ACC112 (cell line): Measurements from ENCODE around the gene PYDC1.
"Not testable (repeated sequence)": the region's sequence is repeated elsewhere in the genome, so short reads cannot be mapped to it uniquely, and the experiment has no call there.

ENCODE experiments used
- H2AFZ ChIP-seq: fragments of 200-600 bp; sonication (generic); one replicate; pipeline ENCODE4 v1.6.0; 2017; ENCODE audit warnings: antibody characterized with exemption, low read length; ENCODE audit not compliant: unreplicated experiment
- H3K27ac ChIP-seq: fragments of 200-600 bp; sonication (generic); 2 replicates; pipeline ENCODE4 v1.5.1; 2014; ENCODE audit warnings: low read depth, mild to moderate bottlenecking, antibody characterized with exemption, low read length, moderate library complexity
- H3K27me3 ChIP-seq: fragments of 200-600 bp; sonication (generic); 2 replicates; pipeline ENCODE4 v1.6.1; 2014; ENCODE audit warnings: mild to moderate bottlenecking, antibody characterized with exemption, low read length, moderate library complexity, mixed read lengths; ENCODE audit not compliant: insufficient read depth
- H3K36me3 ChIP-seq: fragments of 200-600 bp; sonication (generic); 2 replicates; pipeline ENCODE4 v1.6.1; 2016; ENCODE audit warnings: mild to moderate bottlenecking, antibody characterized with exemption, low read length, moderate library complexity, mixed read lengths; ENCODE audit not compliant: insufficient read depth
- H3K4me1 ChIP-seq: fragments of 200-600 bp; sonication (generic); one replicate; pipeline ENCODE4 v1.6.1; 2016; ENCODE audit warnings: low read length, mixed read lengths; ENCODE audit not compliant: insufficient read depth, unreplicated experiment, control insufficient read depth
- H3K4me3 ChIP-seq: fragments of 200-600 bp; sonication (generic); 2 replicates; pipeline ENCODE4 v1.5.1; 2014; ENCODE audit warnings: mild to moderate bottlenecking, low read depth, low read length
- H3K79me2 ChIP-seq: fragments of 200-600 bp; sonication (generic); one replicate; pipeline ENCODE4 v1.6.0; 2016; ENCODE audit warnings: low read length; ENCODE audit not compliant: control insufficient read depth, unreplicated experiment, insufficient read depth

Gene PYDC1

DNA sequence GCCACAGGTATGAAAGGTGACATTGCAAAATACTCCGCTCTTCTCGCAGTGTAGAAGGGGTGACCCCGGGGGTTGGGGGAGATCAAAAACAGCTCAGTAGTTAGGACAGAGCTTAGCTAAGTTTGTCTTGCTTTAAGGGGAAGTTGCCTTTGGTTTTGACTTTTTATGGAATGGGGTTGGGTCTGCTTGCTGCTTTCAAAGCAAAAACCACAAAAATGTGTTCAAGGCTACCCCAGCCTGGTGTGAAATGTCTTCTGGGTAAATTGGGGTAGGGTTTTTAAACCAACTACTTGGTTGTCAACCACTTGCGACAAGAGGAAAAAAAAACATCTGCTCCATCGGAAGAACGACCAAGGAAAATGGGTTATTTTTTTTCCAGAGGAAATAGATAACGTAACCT, 30.8 kb downstream of the PYDC1 start:
- peaks cover 90% of the 10 kb centered on the region for H3K79me2 ChIP-seq
- H3K4me3 ChIP-seq: no peak overlapping the region
- no peak overlapping the region for H3K27ac ChIP-seq

DNA sequence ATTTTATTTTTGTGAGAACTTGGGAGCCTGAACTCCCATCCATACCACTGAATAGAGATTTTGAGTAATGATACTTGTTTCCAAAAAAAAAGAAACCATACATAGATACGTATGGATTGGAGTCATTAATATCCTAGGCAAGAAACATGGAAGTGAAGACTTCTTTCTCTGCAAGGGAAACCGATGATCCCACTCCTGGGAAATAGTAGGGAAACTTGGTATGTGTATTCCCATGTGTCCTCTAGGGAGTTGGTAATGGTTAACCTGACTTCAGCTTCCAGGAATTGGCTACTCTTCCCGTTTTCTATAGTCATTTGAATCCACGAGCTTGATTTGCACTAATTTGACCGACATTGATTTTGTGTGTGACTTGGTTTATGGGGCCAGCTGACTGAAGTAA, 31.6 kb downstream of the PYDC1 start:
- Histone ChIP-seq H3K27ac (no peak overlapping the region; the same call in 1 of the 2 replicates), H3K36me3 (peaks cover 82% of the 10 kb centered on the region), H3K27me3 (no peaks in the 10 kb centered on the region), H3K79me2 (peaks cover 98% of the 10 kb centered on the region), H3K4me1 (peaks cover 29% of the 10 kb centered on the region), H3K4me3 (no peak overlapping the region), H2AFZ (no peak overlapping the region)

More for the DNA sequence above, 30.8 kb downstream of the PYDC1 start:
- H3K4me1 ChIP-seq: peaks cover 29% of the 10 kb centered on the region
- H3K36me3 ChIP-seq: peaks cover 90% of the 10 kb centered on the region
- no peaks in the 10 kb centered on the region for H3K27me3 ChIP-seq
- no peak overlapping the region for H2AFZ ChIP-seq

DNA sequence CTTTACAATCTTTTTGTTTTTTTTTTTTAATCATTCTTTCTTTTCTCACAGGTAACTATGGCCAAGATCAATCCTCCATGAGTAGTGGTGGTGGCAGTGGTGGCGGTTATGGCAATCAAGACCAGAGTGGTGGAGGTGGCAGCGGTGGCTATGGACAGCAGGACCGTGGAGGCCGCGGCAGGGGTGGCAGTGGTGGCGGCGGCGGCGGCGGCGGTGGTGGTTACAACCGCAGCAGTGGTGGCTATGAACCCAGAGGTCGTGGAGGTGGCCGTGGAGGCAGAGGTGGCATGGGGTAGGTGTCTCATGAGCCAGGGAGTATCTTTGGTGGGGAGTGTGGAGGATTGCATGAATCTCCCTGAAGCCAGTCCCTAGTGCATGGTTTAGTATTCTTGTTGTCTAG, 32.0 kb downstream of the PYDC1 start:
- H3K27me3 ChIP-seq: no peaks in the 10 kb centered on the region
- H2AFZ ChIP-seq: no peak overlapping the region
- peaks cover 29% of the 10 kb centered on the region for H3K4me1 ChIP-seq
- no peak overlapping the region for H3K4me3 ChIP-seq
- peaks cover 98% of the 10 kb centered on the region for H3K79me2 ChIP-seq
- peaks cover 77% of the 10 kb centered on the region for H3K36me3 ChIP-seq
- no peak overlapping the region for H3K27ac ChIP-seq

DNA sequence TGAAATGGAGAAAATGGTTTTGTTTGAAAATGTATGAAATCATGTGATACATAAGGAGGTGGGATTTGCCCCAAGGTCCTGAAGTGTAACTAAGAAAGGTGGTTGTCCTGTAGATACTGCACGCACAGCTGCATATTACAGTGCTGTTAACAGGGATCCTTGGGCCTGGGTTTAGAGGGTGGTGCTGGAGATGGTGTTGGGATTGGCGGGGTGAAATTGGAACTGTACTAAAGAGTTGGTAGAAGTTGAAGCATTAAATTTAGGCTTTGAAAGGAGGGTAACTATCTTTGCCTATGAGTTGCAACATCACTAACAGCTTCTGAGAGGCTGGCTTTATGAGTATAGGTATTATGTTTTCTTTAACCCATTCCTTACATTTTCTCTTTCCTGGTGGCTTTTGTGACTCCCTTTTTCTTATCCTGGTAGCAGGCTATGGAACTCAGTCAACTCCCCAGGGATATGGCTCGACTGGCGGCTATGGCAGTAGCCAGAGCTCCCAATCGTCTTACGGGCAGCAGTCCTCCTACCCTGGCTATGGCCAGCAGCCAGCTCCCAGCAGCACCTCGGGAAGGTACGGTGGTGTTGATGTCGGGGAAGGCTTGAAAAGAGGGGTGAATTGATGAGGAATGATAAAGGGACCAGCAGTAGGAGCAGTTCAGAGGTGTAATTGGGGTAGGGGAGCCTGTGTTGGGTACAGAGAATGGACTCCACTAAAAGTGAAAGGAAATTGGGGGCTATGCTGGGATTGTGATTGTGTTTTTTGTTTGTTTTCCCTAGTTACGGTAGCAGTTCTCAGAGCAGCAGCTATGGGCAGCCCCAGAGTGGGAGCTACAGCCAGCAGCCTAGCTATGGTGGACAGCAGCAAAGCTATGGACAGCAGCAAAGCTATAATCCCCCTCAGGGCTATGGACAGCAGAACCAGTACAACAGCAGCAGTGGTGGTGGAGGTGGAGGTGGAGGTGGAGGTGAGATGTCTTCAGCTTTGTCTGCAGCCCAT, 33.2 kb downstream of the PYDC1 start:
- peaks cover 33% of the 10 kb centered on the region for H3K4me1 ChIP-seq
- peak overlapping the region; percentile 89 for H3K4me3 ChIP-seq
- H3K36me3 ChIP-seq: peaks cover 66% of the 10 kb centered on the region
- peaks cover 92% of the 10 kb centered on the region for H3K79me2 ChIP-seq
- H2AFZ ChIP-seq: no peak overlapping the region
- no peaks in the 10 kb centered on the region for H3K27me3 ChIP-seq
- H3K27ac ChIP-seq: peak overlapping the region; percentile 37; the same call in 1 of the 2 replicates

DNA sequence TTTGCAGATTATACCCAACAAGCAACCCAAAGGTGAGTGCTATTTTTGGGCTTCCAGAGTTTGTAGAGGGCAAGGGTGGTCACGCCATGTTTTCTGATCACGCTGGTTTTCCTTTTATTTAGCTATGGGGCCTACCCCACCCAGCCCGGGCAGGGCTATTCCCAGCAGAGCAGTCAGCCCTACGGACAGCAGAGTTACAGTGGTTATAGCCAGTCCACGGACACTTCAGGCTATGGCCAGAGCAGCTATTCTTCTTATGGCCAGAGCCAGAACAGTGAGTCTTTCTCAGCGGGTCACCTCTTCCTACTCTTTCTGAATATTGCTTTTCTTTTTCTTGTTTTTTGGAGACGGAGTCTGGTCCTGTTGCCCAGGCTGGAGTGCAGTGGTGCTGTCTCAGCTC, 34.5 kb downstream of the PYDC1 start:
- Histone ChIP-seq H3K79me2 (peaks cover 78% of the 10 kb centered on the region), H3K27ac (no peak overlapping the region), H3K4me3 (peak overlapping the region; percentile 89), H3K27me3 (no peaks in the 10 kb centered on the region), H2AFZ (no peak overlapping the region), H3K4me1 (peaks cover 34% of the 10 kb centered on the region), H3K36me3 (peaks cover 52% of the 10 kb centered on the region)

DNA sequence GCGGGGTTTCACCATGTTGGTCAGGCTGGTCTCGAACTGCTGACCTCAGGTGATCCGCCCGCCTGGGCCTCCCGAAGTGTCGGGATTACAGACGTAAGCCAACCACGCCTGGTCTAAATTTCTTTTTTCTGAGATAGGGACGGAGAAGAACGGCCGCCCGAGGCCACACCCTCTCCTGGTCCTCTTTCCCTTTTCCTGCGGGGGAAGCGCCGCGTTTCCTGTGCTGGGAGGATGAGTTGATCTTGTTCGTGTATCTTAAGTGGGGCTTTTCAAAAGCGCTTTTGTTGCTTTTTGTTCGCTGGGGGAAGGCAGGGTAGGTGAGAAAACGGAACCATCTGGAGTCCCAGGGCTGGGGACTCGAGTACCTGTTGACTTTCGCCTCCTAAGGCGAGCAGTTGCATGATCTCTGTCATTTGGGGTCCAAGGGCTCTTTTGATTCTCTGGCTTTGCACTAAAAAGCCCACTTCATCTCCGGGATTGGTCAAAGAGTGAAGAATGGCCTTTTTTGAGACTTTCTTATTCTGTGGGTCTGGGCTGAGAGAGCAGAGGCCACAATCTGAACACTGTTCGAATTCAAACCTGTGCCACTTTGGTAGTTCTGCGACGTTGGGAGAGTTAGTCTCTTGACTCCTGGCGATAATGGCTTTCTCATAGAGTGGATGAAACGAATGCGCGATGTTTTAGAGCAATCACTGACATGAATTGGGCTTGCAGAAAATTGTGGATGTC, 35.7 kb downstream of the PYDC1 start:
- Histone ChIP-seq H3K27me3 (no peaks in the 10 kb centered on the region), H2AFZ (no peak overlapping the region), H3K4me3 (peak overlapping the region; percentile 89), H3K79me2 (peaks cover 67% of the 10 kb centered on the region), H3K27ac (peak overlapping the region; percentile 86), H3K4me1 (peaks cover 34% of the 10 kb centered on the region), H3K36me3 (peaks cover 41% of the 10 kb centered on the region)

DNA sequence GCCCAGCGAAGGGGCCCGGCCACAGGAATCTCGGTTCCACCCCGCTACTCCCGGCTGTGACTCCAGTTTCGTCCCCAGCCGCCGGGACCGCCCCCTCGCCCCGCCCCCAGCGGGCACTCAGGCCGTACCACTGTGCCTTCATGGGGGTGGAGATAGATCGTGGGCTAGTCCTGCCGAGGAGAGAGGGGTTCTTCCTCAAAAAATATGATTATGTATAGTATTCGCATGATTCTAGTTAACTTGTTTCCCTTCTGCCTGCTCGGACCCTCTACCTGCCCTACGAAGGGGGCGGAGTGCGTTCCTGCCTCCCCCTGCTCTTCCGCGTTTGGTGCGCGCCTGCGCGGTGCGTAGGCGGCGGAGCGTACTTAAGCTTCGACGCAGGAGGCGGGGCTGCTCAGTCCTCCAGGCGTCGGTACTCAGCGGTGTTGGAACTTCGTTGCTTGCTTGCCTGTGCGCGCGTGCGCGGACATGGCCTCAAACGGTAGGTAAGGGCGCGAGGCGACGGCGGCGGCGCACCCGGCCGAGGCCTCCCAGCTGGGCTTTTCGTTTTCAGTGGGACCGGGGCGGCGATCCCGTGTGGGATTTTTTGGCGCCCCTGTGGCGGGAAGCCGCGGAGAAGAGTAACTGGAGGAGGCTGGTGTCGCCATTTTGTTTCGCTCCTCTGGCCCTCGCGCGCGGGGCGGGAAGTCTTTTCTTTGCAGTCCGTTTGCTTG, 37.0 kb downstream of the PYDC1 start, which contains the start of gene FUS:
TSS of gene FUS (plus strand) at position 393 of the 713 bp plus-strand sequence. CDS start at position 469, 76 bp downstream.
- Histone ChIP-seq H3K79me2 (peaks cover 54% of the 10 kb centered on the region), H3K27me3 (no peaks in the 10 kb centered on the region), H2AFZ (peak within 1 kb of the TSS; percentile 88), H3K4me1 (peaks cover 25% of the 10 kb centered on the region), H3K4me3 (peak within 1 kb of the TSS; percentile 89), H3K36me3 (peaks cover 27% of the 10 kb centered on the region), H3K27ac (peak within 1 kb of the TSS; percentile 86)

DNA sequence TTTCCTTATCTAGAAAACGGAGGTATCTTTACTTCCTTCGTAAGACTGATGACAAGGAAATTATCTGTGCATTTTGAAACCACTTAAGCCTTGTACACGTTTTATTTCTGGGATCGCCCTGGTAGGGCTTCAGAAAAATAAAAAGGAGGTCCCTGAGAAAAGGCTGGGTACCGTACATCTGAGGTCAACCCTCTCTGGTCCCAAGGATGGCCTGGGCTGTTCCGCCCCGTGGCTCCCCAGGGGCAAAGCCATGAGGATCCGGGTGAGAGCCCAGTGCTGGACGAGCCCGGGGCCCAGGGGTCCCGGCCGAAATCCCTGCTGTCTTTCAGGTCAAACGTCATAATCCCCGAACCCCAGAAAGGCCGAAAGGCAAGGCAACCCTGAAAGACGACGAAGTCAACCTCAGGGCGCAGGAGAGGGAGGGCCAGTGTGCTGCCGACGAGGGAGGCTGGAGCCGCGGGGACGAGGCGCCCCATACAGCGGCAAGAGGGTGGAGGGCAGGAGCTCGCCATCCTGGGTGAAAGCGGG, 37.7 kb downstream of the PYDC1 start:
- Histone ChIP-seq H3K79me2 (peaks cover 49% of the 10 kb centered on the region), H3K27ac (peak overlapping the region; percentile 86), H3K4me1 (peaks cover 24% of the 10 kb centered on the region), H3K36me3 (peaks cover 24% of the 10 kb centered on the region), H3K27me3 (no peaks in the 10 kb centered on the region), H2AFZ (peak overlapping the region; percentile 88), H3K4me3 (peak overlapping the region; percentile 89)

DNA sequence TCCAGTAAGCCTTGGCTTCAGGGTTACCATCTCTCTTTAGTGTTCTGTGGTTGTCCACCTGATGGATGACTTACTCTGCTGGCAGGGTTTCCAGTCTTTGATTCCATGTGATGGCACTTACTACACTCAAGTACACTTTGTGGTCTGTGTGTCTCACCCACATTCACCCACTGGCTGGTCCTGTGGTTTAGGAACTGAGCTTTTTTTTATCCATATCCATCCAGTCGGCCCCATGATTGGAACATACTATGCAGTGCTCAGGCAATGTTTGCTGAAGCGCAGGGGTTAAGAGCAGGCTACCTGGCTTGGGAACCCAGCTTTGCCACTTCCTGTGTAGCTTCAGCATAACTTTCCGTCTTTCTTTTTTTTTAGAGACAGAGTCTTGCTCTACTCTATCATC, 39.8 kb downstream of the PYDC1 start:
- Histone ChIP-seq H3K27ac (no peak overlapping the region), H3K36me3 (peaks cover 8% of the 10 kb centered on the region; the same call in 1 of the 2 replicates), H3K4me3 (no peak overlapping the region), H2AFZ (no peak overlapping the region), H3K27me3 (no peaks in the 10 kb centered on the region), H3K4me1 (peaks cover 6% of the 10 kb centered on the region), H3K79me2 (peaks cover 27% of the 10 kb centered on the region)

DNA sequence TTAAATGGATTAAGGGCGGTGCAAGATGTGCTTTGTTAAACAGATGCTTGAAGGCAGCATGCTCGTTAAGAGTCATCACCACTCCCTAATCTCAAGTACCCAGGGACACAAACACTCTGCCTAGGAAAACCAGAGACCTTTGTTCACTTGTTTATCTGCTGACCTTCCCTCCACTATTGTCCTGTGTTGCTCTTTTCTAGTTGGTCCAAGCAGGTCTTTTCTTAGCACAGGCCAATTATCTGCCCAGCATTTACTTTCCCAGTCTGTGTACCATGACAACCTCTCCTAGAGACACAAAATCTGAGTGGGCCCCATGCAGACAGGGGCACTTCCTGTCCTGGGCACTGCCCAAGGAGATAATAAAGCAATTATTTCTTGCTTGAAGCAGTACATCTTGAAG, 46.9 kb downstream of the PYDC1 start:
- H2AFZ ChIP-seq, H3K27me3 ChIP-seq, H3K36me3 ChIP-seq, H3K4me1 ChIP-seq, H3K4me3 ChIP-seq, H3K27ac ChIP-seq, H3K79me2 ChIP-seq: not testable (repeated sequence)
